GM12878 (cell line): Measurements from ENCODE around the gene MEGF6. TPM values are rescaled to one million over a fixed set of nuclear protein-coding genes. Genes with fewer than 3 reads are reported as not detected.

Source experiments
- ATAC-seq: fragments of 200-7000 bp; cut with Tn5 transposase; 3 replicates; pipeline ENCODE4 v1.9.1; 2020; ENCODE audit warnings: mild to moderate bottlenecking, moderate library complexity
- BruUV-seq: library from RNA; stranded (reverse); fragments of 400-500 nt; replicated peaks from 2 replicates; lab custom pipeline; 2021; lab: Mats Ljungman, UMichigan
- CTCF ChIA-PET: fragments of 300-600 bp; sonication (Branson Sonifier 250); formaldehyde crosslinking; extraction: SDS; loops from one replicate; lab custom pipeline; 2021; ENCODE audit warnings: inconsistent platforms; lab: Yijun Ruan, JAX
- POLR2A ChIA-PET: fragments of 350-600 bp; formaldehyde crosslinking; extraction: SDS; loops from one replicate; lab custom pipeline; 2021; ENCODE audit warnings: inconsistent platforms; lab: Charles Lee
- RAD21 ChIA-PET: fragments of 300-600 bp; sonication (Branson Sonifier 250); formaldehyde crosslinking; loops from one replicate; lab custom pipeline; 2023; ENCODE audit warnings: antibody characterized with exemption; ENCODE audit not compliant: unreplicated experiment; lab: Charles Lee
- SMC1A ChIA-PET: fragments of 300-600 bp; sonication (Branson Sonifier 250); formaldehyde crosslinking; loops from one replicate; lab custom pipeline; 2023; ENCODE audit not compliant: unreplicated experiment, uncharacterized antibody; lab: Charles Lee
- DNase-seq: peaks from one replicate; pipeline ENCODE4 v3.0.0-alpha.2; 2011; ENCODE audit warnings: low read depth, low spot score
- FAIRE-seq: peaks from 3 replicates; lab custom pipeline; 2011; peaks lifted over from hg19 to GRCh38; lab: Jason Lieb, UNC
- H2AFZ ChIP-seq: 2 replicates; pipeline ENCODE4 v1.6.0; 2011; ENCODE audit warnings: low read depth, low read length, control low read depth; ENCODE audit not compliant: control insufficient read depth
- H3K27ac ChIP-seq: 2 replicates; pipeline ENCODE4 v1.5.1; 2011; ENCODE audit warnings: control low read depth; ENCODE audit not compliant: control insufficient read depth, insufficient read depth
- H3K27me3 ChIP-seq, 2 experiments: replicated peaks in 1 of 2; 2 replicates each; pipeline versions ENCODE4 v1.6.0 to v1.6.1; 2011; ENCODE audit warnings: low read length in 1 of 2; ENCODE audit not compliant: control insufficient read depth in 2 of 2, insufficient read depth in 2 of 2
- H3K36me3 ChIP-seq, 2 experiments: 2 replicates each; pipeline ENCODE4 v1.5.1; 2011; ENCODE audit warnings: low read length in 1 of 2; ENCODE audit not compliant: control insufficient read depth in 2 of 2, insufficient read depth in 2 of 2
- H3K4me1 ChIP-seq: 2 replicates; pipeline ENCODE4 v1.6.1; 2011; ENCODE audit warnings: mild to moderate bottlenecking, low read length, moderate library complexity, mixed read lengths; ENCODE audit not compliant: control insufficient read depth, insufficient read depth
- H3K4me2 ChIP-seq: 2 replicates; pipeline ENCODE4 v1.6.0; 2011; ENCODE audit warnings: control low read depth; ENCODE audit not compliant: control insufficient read depth, insufficient read depth
- H3K4me3 ChIP-seq: fragments of 200-600 bp; sonication (generic); 2 replicates; pipeline ENCODE4 v1.5.1; 2016
- H3K79me2 ChIP-seq: 2 replicates; pipeline ENCODE4 v1.6.0; 2011; ENCODE audit warnings: low read length; ENCODE audit not compliant: control insufficient read depth, insufficient read depth
- H3K9ac ChIP-seq: 2 replicates; pipeline ENCODE4 v1.8.0; 2011; ENCODE audit warnings: low read length, control low read depth, mixed read lengths; ENCODE audit not compliant: control insufficient read depth, insufficient read depth
- H3K9me3 ChIP-seq: replicated peaks from 3 replicates; pipeline ENCODE4 v1.5.1; 2011; ENCODE audit warnings: mild to moderate bottlenecking, low read length; ENCODE audit not compliant: control insufficient read depth, insufficient read depth
- H4K20me1 ChIP-seq: 2 replicates; pipeline ENCODE4 v1.6.0; 2011; ENCODE audit not compliant: control insufficient read depth, insufficient read depth
- CBX3 ChIP-seq: fragments of 200-600 bp; sonication (generic); IDR thresholded peaks from 2 replicates; pipeline ENCODE4 v1.6.1; 2016; ENCODE audit warnings: low read depth, borderline replicate concordance
- ETV6 ChIP-seq, 2 experiments: fragments of 450-650 bp in 1 of 2; IDR thresholded peaks in 1 of 2; conservative IDR thresholded peaks in 1 of 2; 2 replicates each; pipeline ENCODE4 v1.6.1; 2014; ENCODE audit warnings: antibody characterized with exemption in 1 of 2, borderline replicate concordance in 1 of 2, low read depth in 1 of 2, mild to moderate bottlenecking in 1 of 2, moderate library complexity in 1 of 2
- IRF3 ChIP-seq: fragments of 450-650 bp; IDR thresholded peaks from 2 replicates; pipeline ENCODE4 v1.6.1; 2014; ENCODE audit warnings: mild to moderate bottlenecking
- MYC ChIP-seq: IDR thresholded peaks from 2 replicates; pipeline ENCODE4 v1.6.1; 2011; ENCODE audit warnings: mild to moderate bottlenecking, low read length, moderate library complexity, inconsistent platforms; ENCODE audit not compliant: insufficient read depth, insufficient replicate concordance, insufficient read length, severe bottlenecking
- NFXL1 ChIP-seq: fragments of 450-650 bp; IDR thresholded peaks from 2 replicates; pipeline ENCODE4 v1.6.1; 2017; ENCODE audit warnings: antibody characterized with exemption, mild to moderate bottlenecking, borderline replicate concordance
- RAD51 ChIP-seq: fragments of 450-650 bp; IDR thresholded peaks from 2 replicates; pipeline ENCODE4 v1.6.1; 2016; ENCODE audit warnings: moderate library complexity, mild to moderate bottlenecking, inconsistent platforms
- RB1 ChIP-seq: fragments of 450-650 bp; formaldehyde crosslinking; IDR thresholded peaks from 2 replicates; pipeline ENCODE4 v1.6.1; 2017; ENCODE audit warnings: mild to moderate bottlenecking, borderline replicate concordance
- RBBP5 ChIP-seq: fragments of 200-600 bp; sonication (generic); conservative IDR thresholded peaks from 2 replicates; pipeline ENCODE4 v1.6.1; 2016
- RFX5 ChIP-seq: IDR thresholded peaks from 2 replicates; pipeline ENCODE4 v1.6.1; 2011; ENCODE audit warnings: low read depth, low read length, improper control_type of control experiment
- SIN3A ChIP-seq: IDR thresholded peaks from 2 replicates; pipeline ENCODE4 v1.6.1; 2012; ENCODE audit warnings: low read depth, low read length, improper control_type of control experiment
- SKIL ChIP-seq: fragments of 450-650 bp; IDR thresholded peaks from 2 replicates; pipeline ENCODE4 v1.6.1; 2017; ENCODE audit warnings: mild to moderate bottlenecking, low read depth, inconsistent platforms; ENCODE audit not compliant: poor library complexity, severe bottlenecking
- SMAD1 ChIP-seq: fragments of 450-650 bp; IDR thresholded peaks from 2 replicates; pipeline ENCODE4 v1.6.1; 2018; ENCODE audit warnings: mild to moderate bottlenecking, low read depth; ENCODE audit not compliant: partially characterized antibody
- SRF ChIP-seq, 2 experiments: IDR thresholded peaks; 2 replicates each; pipeline ENCODE4 v1.6.1; 2011; ENCODE audit warnings: low read depth in 2 of 2, low read length in 2 of 2, mild to moderate bottlenecking in 1 of 2, moderate library complexity in 1 of 2
- ZBTB11 ChIP-seq: fragments of 450-650 bp; formaldehyde crosslinking; IDR thresholded peaks from 2 replicates; pipeline ENCODE4 v1.5.0; 2022; ENCODE audit warnings: mild to moderate bottlenecking, missing genetic modification characterization
- ZBTB4 ChIP-seq: fragments of 450-650 bp; formaldehyde crosslinking; IDR thresholded peaks from 2 replicates; pipeline ENCODE4 v1.4.0; 2022; ENCODE audit warnings: mild to moderate bottlenecking, moderate library complexity
- WGBS: methylation state at CpG from one replicate; pipeline ENCODE4 v1.1.6; 2016; ENCODE audit warnings: low lambda C conversion rate; ENCODE audit not compliant: insufficient replicate concordance, insufficient coverage; ENCODE audit errors: missing lambda C conversion rate; 5-methylcytosine and 5-hydroxymethylcytosine counted together
- in situ Hi-C: fragments of 300-500 bp; cut with MboI; formaldehyde crosslinking; loops from 9 replicates; pipeline ENCODE4 v1.14.3; 2018; ENCODE audit warnings: mixed read lengths
- intact Hi-C: fragments of 100-400 bp; cut with micrococcal nuclease; formaldehyde crosslinking; loops from one replicate; pipeline ENCODE4 v1.14.2; 2022; ENCODE audit not compliant: unreplicated experiment
- polyA plus RNA-seq, 11 experiments: library from polyadenylated mRNA; depleted of rRNA in 4 of 11; unstranded in 6 of 11; stranded (reverse) in 5 of 11; fragments of >200 nt; fragmentation: Nextera tagmentation in 4 of 11; fragmentation: Illumina TruSeq in 1 of 11; extraction: Ambion mirVana in 4 of 11; extraction: Trizol in 1 of 11; gene quantifications; 1 replicate in 1 of 11; 2 replicates in 10 of 11; pipeline versions ENCODE4 v1.2.1 to v1.2.3, GENCODE V29; 2011 to 2016; ENCODE audit warnings: inconsistent platforms in 2 of 11, missing spikeins in 2 of 11, low read depth in 1 of 11
- total RNA-seq, 4 experiments: library from RNA; depleted of rRNA in 3 of 4; stranded (reverse); fragments of >200 nt in 3 of 4; fragmentation: Illumina TruSeq in 1 of 4; extraction: Trizol in 1 of 4; gene quantifications; 2 replicates each; pipeline versions ENCODE4 v1.2.1 to v1.2.3, GENCODE V29; 2013 to 2021

Gene MEGF6
- total and polyA plus RNA-seq, 10 of the 15 experiments (the other 5 are each of a cell fraction or from before 2014, with no cell fraction given), result 0.03 to 0.41 TPM; not detected in 8

- H3K36me3 ChIP-seq, result no peaks in the 10 kb centered on the region
- in situ Hi-C loops, result no loop called here
- H3K9ac ChIP-seq, result no peak overlapping the region
- no peaks in the 10 kb centered on the region for H3K79me2 ChIP-seq
- no TSS peak for BruUV-seq
- 49% methylated on average over 17 of the region's 17 CpGs for WGBS
- H3K9me3 ChIP-seq, result no peaks in the 10 kb centered on the region; the same call in 2 of the 3 replicates
- H4K20me1 ChIP-seq, result no peaks in the 10 kb centered on the region
- FAIRE-seq (no peak), DNase-seq (no peak), ATAC-seq (no peak)
- no peaks in the 10 kb centered on the region for H3K4me1 ChIP-seq
- ChIA-PET RAD21 (no interaction called here), SMC1A (no interaction called here), CTCF (no interaction called here), POLR2A (no interaction called here)
- TF ChIP-seq SMAD1 (no peak), MYC (no peak), RFX5 (no peak), ZBTB11 (no peak), ETV6 (conservative IDR thresholded peaks at IDR 0.05 in 1 of 2, IDR thresholded peaks at IDR 0.05 in 1 of 2; ENCODE audit: borderline replicate concordance in 1 of 2, low read depth in 1 of 2) (no peak), RBBP5 (no peak), SRF (IDR thresholded peaks at IDR 0.05; ENCODE audit: low read depth in 2 of 2, low read length in 2 of 2) (no peak), SKIL (no peak), RB1 (no peak), RAD51 (no peak), SIN3A (no peak), NFXL1 (no peak), ZBTB4 (CRISPR knock-in tag) (no peak), CBX3 (no peak), IRF3 (no peak)
- intact Hi-C loops, result no loop called here
- no peak overlapping the region for H3K4me2 ChIP-seq
- H3K27me3 ChIP-seq, result no peaks in the 10 kb centered on the region
- no peak overlapping the region for H2AFZ ChIP-seq
- H3K27ac ChIP-seq, result no peak overlapping the region
- H3K4me3 ChIP-seq, result no peak overlapping the region
Measured at GRCh38 chr1:3514404-3514803, 96.9 kb downstream of the MEGF6 start.
